ENCODE results near the gene SIX4. TPM values are rescaled to one million over a fixed set of nuclear protein-coding genes. Genes with fewer than 3 reads are reported as not detected.

Gene SIX4
- total and polyA plus RNA-seq, 5 experiments from 2014 or later, result not detected

DNA sequence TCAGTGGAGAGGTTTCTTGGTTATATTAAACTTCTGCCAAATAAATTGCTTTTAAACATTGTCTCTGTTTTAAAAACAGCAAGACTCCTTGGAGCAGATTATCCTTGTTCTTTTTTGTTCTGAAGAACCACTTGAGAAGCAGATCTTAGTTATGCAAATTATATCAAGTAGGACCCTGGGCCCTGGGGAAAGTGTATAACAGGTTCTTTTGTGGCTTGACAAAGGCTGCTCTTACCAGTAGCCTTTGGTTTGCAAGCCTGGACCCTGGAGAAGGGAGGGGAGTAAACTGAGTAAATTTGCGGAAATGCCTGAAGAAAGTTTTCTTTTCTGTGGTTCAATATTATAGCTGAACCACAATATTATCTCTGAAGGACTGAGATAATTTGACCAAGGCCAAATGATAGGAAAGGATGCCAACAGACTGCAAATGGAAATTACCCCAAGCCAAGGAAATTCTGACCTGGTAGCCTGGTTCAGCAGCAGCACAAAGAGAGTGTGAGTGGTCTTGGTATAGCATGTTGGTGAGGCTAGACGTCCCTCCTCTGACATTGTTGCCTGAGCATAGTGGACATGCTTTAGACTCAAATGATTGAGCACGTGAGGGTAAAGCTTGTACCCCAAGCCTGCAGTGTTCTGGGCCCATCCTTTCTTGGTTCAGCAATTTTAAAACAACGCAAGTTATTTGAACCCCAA is 44.4 kb downstream of the SIX4 start:
- POLR2A ChIA-PET, result no interaction called here
- H3K27me3 Mint-ChIP-seq, result peaks cover 0 to 19% (median 7%) of the 10 kb centered on the region in 5 donors
- DNase-seq (no peak), ATAC-seq (no peak)
- H3K4me3 Mint-ChIP-seq, result no peak overlapping the region
- peaks cover 0 to 7% (median 4%) of the 10 kb centered on the region in 9 donors for H3K9me3 Mint-ChIP-seq
- no peaks in the 10 kb centered on the region for H3K36me3 Mint-ChIP-seq
- no peaks in the 10 kb centered on the region for H3K4me1 Mint-ChIP-seq
- H3K27ac Mint-ChIP-seq, result peak overlapping the region in 1 of 10 donors; percentile 32

GRCh38 chr14:60677701-60678100 is 46.5 kb downstream of the SIX4 start:
- Mint-ChIP-seq H3K27me3 (peaks cover 4 to 14% (median 8%) of the 10 kb centered on the region in 5 donors), H3K4me1 (no peaks in the 10 kb centered on the region), H3K27ac (no peak overlapping the region), H3K36me3 (peaks cover 0 to 2% (median 0%) of the 10 kb centered on the region in 3 donors), H3K4me3 (no peak overlapping the region), H3K9me3 (peaks cover 0 to 7% (median 0%) of the 10 kb centered on the region in 9 donors)
- POLR2A ChIA-PET, result no interaction called here
- ATAC-seq, result no peak
- no peak for DNase-seq

GRCh38 chr14:60670989-60671388 is 53.2 kb downstream of the SIX4 start:
- H3K9me3 Mint-ChIP-seq, result peaks cover 0 to 5% (median 0%) of the 10 kb centered on the region in 9 donors
- H3K4me3 Mint-ChIP-seq, result no peak overlapping the region
- H3K36me3 Mint-ChIP-seq, result peaks cover 0 to 4% (median 0%) of the 10 kb centered on the region in 3 donors
- DNase-seq (no peak), ATAC-seq (no peak)
- peak overlapping the region in 1 of 10 donors; percentile 18 for H3K27ac Mint-ChIP-seq
- H3K4me1 Mint-ChIP-seq, result no peaks in the 10 kb centered on the region
- H3K27me3 Mint-ChIP-seq, result peaks cover 3 to 15% (median 9%) of the 10 kb centered on the region in 5 donors
- POLR2A ChIA-PET, result no interaction called here

DNA sequence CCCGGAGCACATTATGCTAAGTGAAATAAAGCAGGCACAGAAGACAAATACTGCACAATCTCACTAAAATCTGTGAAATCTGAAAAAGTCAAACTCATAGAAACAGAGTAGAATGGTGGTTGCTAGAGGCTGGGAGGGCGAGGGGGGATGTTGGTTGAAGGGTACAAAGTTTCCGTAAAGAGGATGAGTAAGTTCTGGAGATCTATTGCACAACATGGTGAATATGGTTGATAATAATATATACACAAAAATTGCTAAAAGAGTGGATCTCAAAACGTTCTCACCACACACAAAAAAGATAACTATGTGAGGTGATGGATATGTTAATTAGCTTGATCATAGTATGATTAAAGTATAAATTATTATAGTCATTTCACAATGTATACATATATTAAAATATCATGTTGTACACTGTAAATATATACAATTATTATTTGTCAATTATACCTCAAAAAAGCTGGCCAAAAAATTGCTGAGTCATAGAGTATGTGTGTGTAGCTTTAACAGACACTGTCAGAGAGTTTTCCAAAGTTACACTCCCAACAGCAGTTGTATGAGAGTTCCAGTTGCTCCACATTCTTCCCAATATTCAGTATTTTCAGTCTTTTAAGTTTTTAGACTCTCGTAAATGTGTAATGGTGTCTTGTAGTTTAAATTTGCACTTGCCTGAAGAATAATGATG is 55.6 kb downstream of the SIX4 start:
- no peak for DNase-seq
- Mint-ChIP-seq H3K27me3 (peaks cover 14 to 28% (median 20%) of the 10 kb centered on the region in 5 donors), H3K4me1 (no peaks in the 10 kb centered on the region), H3K4me3 (no peak overlapping the region), H3K9me3 (peaks cover 0 to 5% (median 0%) of the 10 kb centered on the region in 9 donors), H3K36me3 (peaks cover 0 to 4% (median 0%) of the 10 kb centered on the region in 3 donors), H3K27ac (no peak overlapping the region)
- no peak for ATAC-seq
- POLR2A ChIA-PET, result no interaction called here

DNA sequence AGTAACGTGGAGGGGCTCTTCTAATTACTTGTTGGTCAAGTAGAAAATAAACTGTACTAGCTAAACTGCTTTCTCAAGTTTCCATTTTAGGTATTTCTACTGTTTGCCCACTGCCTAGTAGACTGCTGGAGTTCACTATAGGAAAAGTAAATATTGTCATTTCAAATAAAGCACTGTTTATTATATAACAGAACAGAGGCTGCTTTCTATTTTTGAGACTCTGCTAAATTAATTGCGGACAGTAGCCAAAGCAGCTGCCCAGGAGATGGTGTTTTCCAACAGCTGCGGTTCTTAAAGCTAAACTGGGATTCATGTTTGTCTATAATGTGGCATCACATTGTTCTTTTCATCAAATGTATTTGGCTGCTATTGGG is 59.0 kb downstream of the SIX4 start:
- Mint-ChIP-seq H3K4me3 (no peak overlapping the region), H3K27me3 (peaks cover 19 to 52% (median 39%) of the 10 kb centered on the region in 5 donors), H3K9me3 (peaks cover 0 to 4% (median 0%) of the 10 kb centered on the region in 9 donors), H3K36me3 (peaks cover 0 to 10% (median 0%) of the 10 kb centered on the region in 3 donors), H3K4me1 (no peaks in the 10 kb centered on the region), H3K27ac (no peak overlapping the region)
- ATAC-seq, result no peak
- no peak for DNase-seq
- POLR2A ChIA-PET, result no interaction called here

DNA sequence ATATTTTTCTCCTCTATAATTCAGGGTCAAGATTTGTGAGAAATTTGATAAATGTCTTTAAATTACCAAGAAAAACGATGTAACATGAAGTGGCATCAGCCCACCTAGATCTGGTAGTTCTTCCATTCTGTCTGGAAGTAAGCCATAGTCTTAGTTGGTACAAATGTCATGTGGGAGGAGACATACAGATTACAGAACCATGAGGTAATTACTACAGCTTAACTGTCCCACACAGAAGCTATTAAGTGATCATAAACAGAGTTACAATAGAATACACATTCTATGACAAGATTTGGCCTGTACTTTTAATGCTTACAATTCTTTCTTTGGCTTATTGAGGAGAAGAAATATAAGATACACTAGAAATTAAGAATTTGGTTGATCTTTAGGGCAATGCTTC is 61.2 kb downstream of the SIX4 start:
- H3K36me3 Mint-ChIP-seq, result peaks cover 0 to 12% (median 2%) of the 10 kb centered on the region in 3 donors
- no peaks in the 10 kb centered on the region for H3K9me3 Mint-ChIP-seq
- H3K27me3 Mint-ChIP-seq, result peaks cover 33 to 73% (median 57%) of the 10 kb centered on the region in 5 donors
- ATAC-seq, result no peak
- no peak overlapping the region for H3K4me3 Mint-ChIP-seq
- no peak for DNase-seq
- H3K4me1 Mint-ChIP-seq, result peaks cover 3 to 9% (median 7%) of the 10 kb centered on the region in 4 donors
- no peak overlapping the region for H3K27ac Mint-ChIP-seq
- POLR2A ChIA-PET, result no interaction called here

DNA sequence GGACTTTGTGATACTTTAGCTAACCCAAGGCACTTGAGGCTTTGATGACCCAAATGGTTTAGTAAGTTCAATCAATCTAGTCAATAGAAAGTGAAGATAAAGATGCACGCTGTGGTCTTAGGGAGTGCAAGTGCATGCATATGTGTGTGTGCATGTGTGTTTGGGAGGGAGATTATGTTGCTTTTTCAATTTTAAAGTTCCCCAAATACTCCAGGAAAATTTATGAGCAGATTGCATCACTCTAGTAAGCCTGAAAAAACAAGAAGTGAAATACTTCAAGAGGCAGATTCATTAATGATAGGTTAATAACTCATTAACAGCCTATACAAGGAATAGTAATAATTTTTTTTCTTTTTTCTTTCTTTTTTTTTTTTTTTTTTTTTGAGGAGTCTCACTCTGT is 62.4 kb downstream of the SIX4 start:
- Mint-ChIP-seq H3K4me1 (peaks cover 7 to 16% (median 14%) of the 10 kb centered on the region in 4 donors), H3K4me3 (no peak overlapping the region)

More for the DNA sequence above, 62.4 kb downstream of the SIX4 start:
- Mint-ChIP-seq H3K27ac (no peak overlapping the region), H3K36me3 (peaks cover 0 to 15% (median 2%) of the 10 kb centered on the region in 3 donors), H3K27me3 (peaks cover 38 to 81% (median 65%) of the 10 kb centered on the region in 5 donors), H3K9me3 (no peaks in the 10 kb centered on the region)
- ATAC-seq (no peak), DNase-seq (no peak)
- POLR2A ChIA-PET, result no interaction called here

Other genes starting within 250 kb of the SIX4 start
- gene C14orf39, start 238.3 kb downstream of the SIX4 start, total RNA-seq, result not detected
- gene C14orf39, start 238.3 kb downstream of the SIX4 start, polyA plus RNA-seq, result not detected
- not detected for gene SIX6, start 215.2 kb downstream of the SIX4 start, total RNA-seq
- gene SIX6, start 215.2 kb downstream of the SIX4 start, polyA plus RNA-seq, result not detected
- not detected for gene SIX1, start 74.9 kb downstream of the SIX4 start, total RNA-seq
- gene SIX1, start 74.9 kb downstream of the SIX4 start, polyA plus RNA-seq, result not detected
- gene MNAT1, start 10.4 kb upstream of the SIX4 start, total RNA-seq, result 10 to 100 TPM; 19.1 to 19.6 TPM
- 10 to 100 TPM; 16.4 to 21.7 (median 17.3) TPM for gene MNAT1, start 10.4 kb upstream of the SIX4 start, polyA plus RNA-seq

All from naive thymus-derived CD8-positive, alpha-beta T cell (primary cell).